ENCODE data around the gene SLC4A4.

Gene SLC4A4

GRCh38 chr4:71322425-71322824, 16.4 kb upstream of the SLC4A4 start:
- Histone ChIP-seq H3K9ac (ENCODE audit: low read length) (no peak overlapping the region), H3K27me3 (ENCODE audit: insufficient read depth, low read length) (no peaks in the 10 kb centered on the region), H4K20me1 (ENCODE audit: insufficient read depth, low read length) (no peaks in the 10 kb centered on the region), H3K27ac (ENCODE audit: low read depth, low read length, poor library complexity, severe bottlenecking) (no peak overlapping the region), H3K9me2 (ENCODE audit: low read depth, low read length) (no peaks in the 10 kb centered on the region), H3K9me3 (ENCODE audit: low read length) (no peaks in the 10 kb centered on the region), H3K4me3 (ENCODE audit: low read depth, low read length, poor library complexity, severe bottlenecking) (no peak overlapping the region), H3K4me2 (ENCODE audit: low read length) (no peak overlapping the region), H3F3A (ENCODE audit: insufficient read depth, low read length) (no peaks in the 10 kb centered on the region), H3K4me1 (ENCODE audit: insufficient read depth, low read length, severe bottlenecking) (no peaks in the 10 kb centered on the region), H2AFZ (ENCODE audit: low read length) (no peak overlapping the region), H3K79me2 (ENCODE audit: insufficient read depth, low read length) (no peaks in the 10 kb centered on the region), H3K36me3 (ENCODE audit: insufficient read depth, low read length) (no peaks in the 10 kb centered on the region)
- TF ChIP-seq EZH2 (IDR thresholded peaks at IDR 0.05; ENCODE audit: borderline replicate concordance, low read length): no peak

GRCh38 chr4:71333368-71333767, 5.5 kb upstream of the SLC4A4 start:
- Histone ChIP-seq H4K20me1 (ENCODE audit: insufficient read depth, low read length) (no peaks in the 10 kb centered on the region), H3K9me3 (ENCODE audit: low read length) (no peaks in the 10 kb centered on the region), H3K36me3 (ENCODE audit: insufficient read depth, low read length) (no peaks in the 10 kb centered on the region), H2AFZ (ENCODE audit: low read length) (no peak overlapping the region), H3K79me2 (ENCODE audit: insufficient read depth, low read length) (no peaks in the 10 kb centered on the region), H3K4me1 (ENCODE audit: insufficient read depth, low read length, severe bottlenecking) (no peaks in the 10 kb centered on the region), H3K4me2 (ENCODE audit: low read length) (no peak overlapping the region), H3K9ac (ENCODE audit: low read length) (no peak overlapping the region), H3F3A (ENCODE audit: insufficient read depth, low read length) (no peaks in the 10 kb centered on the region), H3K4me3 (ENCODE audit: low read depth, low read length, poor library complexity, severe bottlenecking) (no peak overlapping the region), H3K27me3 (ENCODE audit: insufficient read depth, low read length) (no peaks in the 10 kb centered on the region), H3K27ac (ENCODE audit: low read depth, low read length, poor library complexity, severe bottlenecking) (no peak overlapping the region), H3K9me2 (ENCODE audit: low read depth, low read length) (no peaks in the 10 kb centered on the region)
- TF ChIP-seq EZH2 (IDR thresholded peaks at IDR 0.05; ENCODE audit: borderline replicate concordance, low read length) (no peak), CTCF (IDR thresholded peaks at IDR 0.05; ENCODE audit: low read length) (no peak)

GRCh38 chr4:71333960-71334359, 4.9 kb upstream of the SLC4A4 start:
- Histone ChIP-seq H3K9me2 (ENCODE audit: low read depth, low read length) (no peaks in the 10 kb centered on the region), H3K4me3 (ENCODE audit: low read depth, low read length, poor library complexity, severe bottlenecking) (no peak overlapping the region), H3K9me3 (ENCODE audit: low read length) (no peaks in the 10 kb centered on the region), H3K79me2 (ENCODE audit: insufficient read depth, low read length) (no peaks in the 10 kb centered on the region), H3K27ac (ENCODE audit: low read depth, low read length, poor library complexity, severe bottlenecking) (no peak overlapping the region), H3K36me3 (ENCODE audit: insufficient read depth, low read length) (no peaks in the 10 kb centered on the region), H3K4me1 (ENCODE audit: insufficient read depth, low read length, severe bottlenecking) (no peaks in the 10 kb centered on the region), H3K27me3 (ENCODE audit: insufficient read depth, low read length) (no peaks in the 10 kb centered on the region), H3K9ac (ENCODE audit: low read length) (no peak overlapping the region), H4K20me1 (ENCODE audit: insufficient read depth, low read length) (no peaks in the 10 kb centered on the region), H2AFZ (ENCODE audit: low read length) (no peak overlapping the region), H3F3A (ENCODE audit: insufficient read depth, low read length) (no peaks in the 10 kb centered on the region), H3K4me2 (ENCODE audit: low read length) (no peak overlapping the region)
- TF ChIP-seq CTCF (IDR thresholded peaks at IDR 0.05; ENCODE audit: low read length) (no peak), EZH2 (IDR thresholded peaks at IDR 0.05; ENCODE audit: borderline replicate concordance, low read length) (no peak)

GRCh38 chr4:71334465-71334882, 4.3 kb upstream of the SLC4A4 start:
- H3K4me1 ChIP-seq (ENCODE audit: insufficient read depth, low read length, severe bottlenecking): no peaks in the 10 kb centered on the region
- TF ChIP-seq EZH2 (IDR thresholded peaks at IDR 0.05; ENCODE audit: borderline replicate concordance, low read length): no peak
- no peak for TF ChIP-seq CTCF (IDR thresholded peaks at IDR 0.05; ENCODE audit: low read length)

More at GRCh38 chr4:71334465-71334882, 4.3 kb upstream of the SLC4A4 start:
- no peaks in the 10 kb centered on the region for H3K27me3 ChIP-seq (ENCODE audit: insufficient read depth, low read length)
- H3K4me3 ChIP-seq (ENCODE audit: low read depth, low read length, poor library complexity, severe bottlenecking): no peak overlapping the region
- no peaks in the 10 kb centered on the region for H3K9me3 ChIP-seq (ENCODE audit: low read length)
- H3K36me3 ChIP-seq (ENCODE audit: insufficient read depth, low read length): no peaks in the 10 kb centered on the region
- no peak overlapping the region for H3K27ac ChIP-seq (ENCODE audit: low read depth, low read length, poor library complexity, severe bottlenecking)
- H3F3A ChIP-seq (ENCODE audit: insufficient read depth, low read length): no peaks in the 10 kb centered on the region
- no peaks in the 10 kb centered on the region for H3K9me2 ChIP-seq (ENCODE audit: low read depth, low read length)
- H2AFZ ChIP-seq (ENCODE audit: low read length): no peak overlapping the region
- no peak overlapping the region for H3K4me2 ChIP-seq (ENCODE audit: low read length)
- no peaks in the 10 kb centered on the region for H3K79me2 ChIP-seq (ENCODE audit: insufficient read depth, low read length)
- no peak overlapping the region for H3K9ac ChIP-seq (ENCODE audit: low read length)
- H4K20me1 ChIP-seq (ENCODE audit: insufficient read depth, low read length): no peaks in the 10 kb centered on the region
